Neuronal stem cell (in vitro differentiated cells): ENCODE results near the gene COG5.
A peak's percentile ranks its signal among the peaks of the same experiment; 100 is the strongest.

Source experiments
- DNase-seq: peaks from one replicate; pipeline ENCODE4 v3.0.0-alpha.2; 2013; ENCODE audit warnings: low spot score
- H2AFZ ChIP-seq: one replicate; pipeline ENCODE4 v1.6.1; 2013; ENCODE audit warnings: mild to moderate bottlenecking, low read length, inconsistent platforms
- H2AK5ac ChIP-seq: 2 replicates; pipeline ENCODE4 v1.6.1; 2013; ENCODE audit warnings: low read depth, mild to moderate bottlenecking, inconsistent platforms, low read length, moderate library complexity, mixed read lengths
- H2BK120ac ChIP-seq: 2 replicates; pipeline ENCODE4 v1.6.1; 2013; ENCODE audit warnings: low read depth, mild to moderate bottlenecking, inconsistent platforms, low read length, moderate library complexity, mixed read lengths
- H2BK12ac ChIP-seq: one replicate; pipeline ENCODE4 v1.6.1; 2013; ENCODE audit warnings: low read length, inconsistent platforms
- H2BK15ac ChIP-seq: 2 replicates; pipeline ENCODE4 v1.6.1; 2013; ENCODE audit warnings: mild to moderate bottlenecking, low read length, inconsistent platforms, mixed read lengths
- H2BK5ac ChIP-seq: one replicate; pipeline ENCODE4 v1.6.1; 2013; ENCODE audit warnings: inconsistent platforms, mild to moderate bottlenecking, low read length, moderate library complexity
- H3K14ac ChIP-seq: one replicate; pipeline ENCODE4 v1.6.1; 2013; ENCODE audit warnings: low read length, inconsistent platforms
- H3K18ac ChIP-seq: 2 replicates; pipeline ENCODE4 v1.6.1; 2013; ENCODE audit warnings: low read length, inconsistent platforms
- H3K23ac ChIP-seq: 2 replicates; pipeline ENCODE4 v1.6.1; 2013; ENCODE audit warnings: low read depth, mild to moderate bottlenecking, mixed read lengths, low read length, inconsistent platforms; ENCODE audit not compliant: poor library complexity
- H3K27ac ChIP-seq: replicated peaks from 3 replicates; pipeline ENCODE4 v1.5.1; 2013; ENCODE audit warnings: low read length, inconsistent platforms
- H3K27me3 ChIP-seq, 3 experiments: 2 replicates each; pipeline ENCODE4 v1.6.1; 2013; ENCODE audit warnings: low read length in 3 of 3, mild to moderate bottlenecking in 2 of 3, inconsistent platforms in 1 of 3, low read depth in 1 of 3, mixed read lengths in 1 of 3, moderate library complexity in 1 of 3; ENCODE audit not compliant: control insufficient read depth in 3 of 3, insufficient read depth in 3 of 3
- H3K36me3 ChIP-seq, 2 donors: replicated peaks in 1 of 2; 2 replicates each; pipeline ENCODE4 v1.6.1; 2013; ENCODE audit warnings: low read length in 2 of 2; ENCODE audit not compliant: control insufficient read depth in 2 of 2, insufficient read depth in 2 of 2
- H3K4ac ChIP-seq: 2 replicates; pipeline ENCODE4 v1.6.1; 2013; ENCODE audit warnings: inconsistent platforms, mild to moderate bottlenecking, low read length, moderate library complexity
- H3K4me1 ChIP-seq, 2 donors: 1 replicate in 1 of 2; 2 replicates in 1 of 2; pipeline ENCODE4 v1.6.1; 2013; ENCODE audit warnings: low read length in 2 of 2, low read depth in 1 of 2; ENCODE audit not compliant: control insufficient read depth in 2 of 2, insufficient read depth in 1 of 2
- H3K4me2 ChIP-seq: one replicate; pipeline ENCODE4 v1.6.1; 2013; ENCODE audit warnings: mild to moderate bottlenecking, low read length, inconsistent platforms; ENCODE audit not compliant: insufficient read depth, poor library complexity, severe bottlenecking
- H3K4me3 ChIP-seq, 2 donors: 2 replicates each; pipeline ENCODE4 v1.5.1; 2013; ENCODE audit warnings: low read length in 2 of 2, mild to moderate bottlenecking in 2 of 2, inconsistent platforms in 1 of 2, moderate library complexity in 1 of 2
- H3K79me1 ChIP-seq: one replicate; pipeline ENCODE4 v1.6.1; 2013; ENCODE audit warnings: low read depth, mild to moderate bottlenecking, inconsistent platforms, low read length, moderate library complexity
- H3K9ac ChIP-seq: one replicate; pipeline ENCODE4 v1.6.1; 2013; ENCODE audit warnings: mild to moderate bottlenecking, low read depth, low read length, inconsistent platforms; ENCODE audit not compliant: poor library complexity
- H3K9me3 ChIP-seq, 2 donors: replicated peaks in 1 of 2; 2 replicates each; pipeline versions ENCODE3 to v1.6.1; 2013; ENCODE audit warnings: low read length in 2 of 2, mild to moderate bottlenecking in 2 of 2, inconsistent platforms in 1 of 2, low read depth in 1 of 2, mixed read lengths in 1 of 2, moderate library complexity in 1 of 2; ENCODE audit not compliant: control insufficient read depth in 2 of 2, insufficient read depth in 1 of 2
- H4K8ac ChIP-seq: one replicate; pipeline ENCODE4 v1.6.1; 2013; ENCODE audit warnings: low read depth, mild to moderate bottlenecking, inconsistent platforms, low read length, moderate library complexity
- H4K91ac ChIP-seq: one replicate; pipeline ENCODE4 v1.6.1; 2013; ENCODE audit warnings: low read length, low read depth, mild to moderate bottlenecking, inconsistent platforms; ENCODE audit not compliant: poor library complexity
- WGBS, 2 donors: extraction: QIAGEN DNeasy Blood & Tissue Kit; methylation state at CpG; one replicate each; pipeline ENCODE4 v1.1.7; 2013; ENCODE audit warnings: missing lambda C conversion rate in 2 of 2, mixed read lengths in 1 of 2; ENCODE audit not compliant: insufficient read length in 2 of 2, insufficient replicate concordance in 1 of 2; ENCODE audit errors: extremely low coverage in 2 of 2; 5-methylcytosine and 5-hydroxymethylcytosine counted together

COG5 gene

GRCh38 chr7:107555893-107556292 lies 7.8 kb downstream of the COG5 start:
- H3K27me3 ChIP-seq = no peaks in the 10 kb centered on the region
- H3K18ac ChIP-seq = no peak overlapping the region
- H3K36me3 ChIP-seq = peaks cover 0 to 65% of the 10 kb centered on the region in 2 donors
- H3K4me1 ChIP-seq = no peaks in the 10 kb centered on the region
- H2BK15ac ChIP-seq = no peak overlapping the region
- no peaks in the 10 kb centered on the region for H3K9me3 ChIP-seq
- H3K9ac ChIP-seq = no peak overlapping the region
- H3K4ac ChIP-seq = no peak overlapping the region
- no peak overlapping the region for H2AK5ac ChIP-seq
- H2BK12ac ChIP-seq = no peak overlapping the region
- no peaks in the 10 kb centered on the region for H3K79me1 ChIP-seq
- no peak overlapping the region for H2AFZ ChIP-seq
- H3K23ac ChIP-seq = no peak overlapping the region
- H2BK120ac ChIP-seq = no peak overlapping the region
- H2BK5ac ChIP-seq = no peak overlapping the region
- H4K91ac ChIP-seq = no peak overlapping the region
- H3K4me2 ChIP-seq = no peak overlapping the region
- DNase-seq = no peak
- H3K4me3 ChIP-seq = no peak overlapping the region
- no peak overlapping the region for H4K8ac ChIP-seq
- H3K27ac ChIP-seq = no peak overlapping the region
- no peak overlapping the region for H3K14ac ChIP-seq
- no CpG with 5 or more reads among the region's 3 CpGs for WGBS, 2 donors

DNA sequence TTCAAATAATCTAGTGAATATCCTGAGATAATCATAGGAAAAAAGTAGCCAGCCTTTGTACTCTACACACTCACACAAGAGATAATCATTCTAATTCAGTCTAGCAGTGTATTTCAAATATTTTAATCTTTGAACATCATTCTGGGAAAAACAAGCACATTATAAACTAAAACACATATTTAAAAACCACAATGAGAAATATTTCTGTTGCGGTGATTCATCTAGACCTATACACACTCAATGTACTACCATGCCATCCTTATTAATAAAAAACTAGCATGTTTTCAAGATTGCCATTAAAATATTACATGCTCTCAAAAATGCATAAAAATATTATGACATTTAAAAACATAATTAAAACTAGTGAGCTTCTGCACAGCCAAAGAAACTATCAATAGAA lies 11.8 kb downstream of the COG5 start:
- Histone ChIP-seq H2BK12ac (no peak overlapping the region), H3K9me3 (peaks cover 0 to 4% of the 10 kb centered on the region in 2 donors), H3K18ac (no peak overlapping the region), H3K4me2 (no peak overlapping the region), H3K9ac (no peak overlapping the region), H4K91ac (no peak overlapping the region), H4K8ac (no peak overlapping the region), H3K79me1 (no peaks in the 10 kb centered on the region), H2AK5ac (no peak overlapping the region), H3K4ac (no peak overlapping the region), H2BK120ac (no peak overlapping the region), H2BK15ac (no peak overlapping the region), H2AFZ (no peak overlapping the region), H3K4me3 (no peak overlapping the region), H3K36me3 (peaks cover 3 to 69% of the 10 kb centered on the region in 2 donors), H3K23ac (no peak overlapping the region), H2BK5ac (no peak overlapping the region), H3K14ac (no peak overlapping the region), H3K27me3 (no peaks in the 10 kb centered on the region), H3K27ac (no peak overlapping the region), H3K4me1 (no peaks in the 10 kb centered on the region)
- no peak for DNase-seq
- WGBS, 2 donors = no CpG with 5 or more reads among the region's 1 CpG

GRCh38 chr7:107544848-107545591 lies 18.7 kb downstream of the COG5 start:
- no peak overlapping the region for H2AFZ ChIP-seq
- H3K79me1 ChIP-seq = peaks cover 9% of the 10 kb centered on the region
- H2BK120ac ChIP-seq = no peak overlapping the region
- H3K27ac ChIP-seq = no peak overlapping the region
- no peak overlapping the region for H3K4me3 ChIP-seq
- H3K14ac ChIP-seq = no peak overlapping the region
- H4K8ac ChIP-seq = no peak overlapping the region
- no peak overlapping the region for H4K91ac ChIP-seq
- no peak overlapping the region for H3K23ac ChIP-seq
- no peaks in the 10 kb centered on the region for H3K27me3 ChIP-seq
- no peak overlapping the region for H2BK5ac ChIP-seq
- no peak overlapping the region for H3K18ac ChIP-seq
- no peak overlapping the region for H2BK12ac ChIP-seq
- H2BK15ac ChIP-seq = no peak overlapping the region
- WGBS, 2 donors = no CpG with 5 or more reads among the region's 4 CpGs
- no peak overlapping the region for H2AK5ac ChIP-seq
- peaks cover 3 to 39% of the 10 kb centered on the region in 2 donors for H3K9me3 ChIP-seq
- no peak overlapping the region for H3K4me2 ChIP-seq
- no peak for DNase-seq
- no peaks in the 10 kb centered on the region for H3K4me1 ChIP-seq
- H3K36me3 ChIP-seq = peaks cover 7 to 56% of the 10 kb centered on the region in 2 donors
- no peak overlapping the region for H3K4ac ChIP-seq
- H3K9ac ChIP-seq = no peak overlapping the region

GRCh38 chr7:107543338-107543993 lies 20.3 kb downstream of the COG5 start:
- no peak overlapping the region for H3K9ac ChIP-seq
- H3K9me3 ChIP-seq = peaks cover 3 to 39% of the 10 kb centered on the region in 2 donors
- H4K91ac ChIP-seq = no peak overlapping the region
- H3K4me1 ChIP-seq = no peaks in the 10 kb centered on the region
- peak overlapping the region; percentile 84 for H2BK5ac ChIP-seq
- H3K18ac ChIP-seq = no peak overlapping the region
- H3K27me3 ChIP-seq = no peaks in the 10 kb centered on the region
- no peak overlapping the region for H2BK12ac ChIP-seq
- no peak overlapping the region for H2BK120ac ChIP-seq
- H3K23ac ChIP-seq = peak overlapping the region; percentile 0
- no peak overlapping the region for H2BK15ac ChIP-seq
- H3K4ac ChIP-seq = no peak overlapping the region
- no peak overlapping the region for H4K8ac ChIP-seq
- H3K4me2 ChIP-seq = no peak overlapping the region
- no peak overlapping the region for H3K4me3 ChIP-seq
- H3K79me1 ChIP-seq = peaks cover 9% of the 10 kb centered on the region
- DNase-seq = no peak
- no peak overlapping the region for H3K27ac ChIP-seq
- H2AK5ac ChIP-seq = no peak overlapping the region
- H3K14ac ChIP-seq = no peak overlapping the region
- H2AFZ ChIP-seq = no peak overlapping the region
- no CpG with 5 or more reads among the region's 5 CpGs for WGBS, 2 donors
- H3K36me3 ChIP-seq = peaks cover 7 to 56% of the 10 kb centered on the region in 2 donors
